HepG2 (cell line): ENCODE measurements around the gene RNF123. TPM values are rescaled to one million over a fixed set of nuclear protein-coding genes. Genes with fewer than 3 reads are reported as not detected.

Experiments used
- AFF4 ChIP-seq: sonication (generic); formaldehyde crosslinking; IDR thresholded peaks from 2 replicates; pipeline ENCODE4 v1.4.0; 2020; ENCODE audit warnings: missing genetic modification reagents
- AHR ChIP-seq: IDR thresholded peaks from 2 replicates; pipeline ENCODE4 v1.6.1; 2018; ENCODE audit warnings: missing genetic modification reagents, missing compliant biosample characterization
- ARID2 ChIP-seq: sonication (generic); formaldehyde crosslinking; IDR thresholded peaks from 2 replicates; pipeline ENCODE4 v1.8.1; 2022; ENCODE audit warnings: mild to moderate bottlenecking, missing genetic modification reagents, borderline replicate concordance
- EHMT2 ChIP-seq: fragments of 200-600 bp; sonication (generic); IDR thresholded peaks from 2 replicates; pipeline ENCODE4 v1.7.0; 2017; ENCODE audit warnings: antibody characterized with exemption, low read depth, low read length, borderline replicate concordance
- ERF ChIP-seq: IDR thresholded peaks from 2 replicates; pipeline ENCODE4 v1.6.1; 2018; ENCODE audit warnings: missing biosample characterization, missing genetic modification reagents
- GATAD1 ChIP-seq: IDR thresholded peaks from 2 replicates; pipeline ENCODE4 v1.6.1; 2016; ENCODE audit warnings: missing genetic modification reagents, missing compliant biosample characterization
- HBP1 ChIP-seq: IDR thresholded peaks from 2 replicates; pipeline ENCODE4 v1.6.1; 2016; ENCODE audit warnings: low read depth, control low read depth
- HNRNPL ChIP-seq: fragments of 200-400 bp; formaldehyde crosslinking; IDR thresholded peaks from 2 replicates; pipeline ENCODE4 v1.6.1; 2017; ENCODE audit warnings: mild to moderate bottlenecking, low read depth, low read length
- MAFG ChIP-seq: sonication (generic); formaldehyde crosslinking; IDR thresholded peaks from 2 replicates; pipeline ENCODE4 v1.5.1; 2020; ENCODE audit warnings: mild to moderate bottlenecking, missing genetic modification reagents
- MEF2D ChIP-seq: sonication (generic); formaldehyde crosslinking; IDR thresholded peaks from 2 replicates; pipeline ENCODE4 v1.5.1; 2020; ENCODE audit warnings: mild to moderate bottlenecking, missing genetic modification reagents
- MTF1 ChIP-seq: sonication (generic); formaldehyde crosslinking; IDR thresholded peaks from 2 replicates; pipeline ENCODE4 v1.5.0; 2020; ENCODE audit warnings: missing genetic modification reagents
- MXD1 ChIP-seq: sonication (generic); formaldehyde crosslinking; IDR thresholded peaks from 2 replicates; pipeline ENCODE4 v1.4.0; 2020; ENCODE audit warnings: mild to moderate bottlenecking, missing genetic modification reagents
- PHF5A ChIP-seq: IDR thresholded peaks from one replicate; pipeline ENCODE4 v1.6.1; 2018; ENCODE audit warnings: low read depth, missing genetic modification reagents; ENCODE audit not compliant: unreplicated experiment
- REST ChIP-seq, 2 experiments: IDR thresholded peaks; 2 replicates each; pipeline ENCODE4 v1.6.1; 2011 to 2012; ENCODE audit warnings: low read length in 2 of 2, borderline replicate concordance in 1 of 2, low read depth in 1 of 2, mild to moderate bottlenecking in 1 of 2, moderate library complexity in 1 of 2
- SP1 ChIP-seq, 2 experiments: fragments of 450-650 bp in 1 of 2; sonication (generic) in 1 of 2; formaldehyde crosslinking in 1 of 2; IDR thresholded peaks; 2 replicates each; pipeline versions ENCODE4 v1.4.0 to v1.6.1; 2016 to 2020; ENCODE audit warnings: missing genetic modification reagents in 1 of 2
- ZNF101 ChIP-seq: sonication (generic); formaldehyde crosslinking; IDR thresholded peaks from 2 replicates; pipeline ENCODE4 v1.4.0; 2020; ENCODE audit warnings: mild to moderate bottlenecking, low read depth, missing genetic modification reagents, borderline replicate concordance
- ZNF205 ChIP-seq: IDR thresholded peaks from 2 replicates; pipeline ENCODE4 v1.6.1; 2018; ENCODE audit warnings: missing biosample characterization, missing genetic modification reagents
- ZNF263 ChIP-seq: sonication (generic); formaldehyde crosslinking; IDR thresholded peaks from 2 replicates; pipeline ENCODE4 v1.4.0; 2020; ENCODE audit warnings: missing genetic modification reagents
- ZNF547 ChIP-seq: sonication (generic); formaldehyde crosslinking; IDR thresholded peaks from 2 replicates; pipeline ENCODE4 v1.5.1; 2020; ENCODE audit warnings: mild to moderate bottlenecking, missing genetic modification reagents
- ZNF576 ChIP-seq: sonication (generic); formaldehyde crosslinking; IDR thresholded peaks from 2 replicates; pipeline ENCODE4 v1.4.0; 2020; ENCODE audit warnings: mild to moderate bottlenecking, missing genetic modification reagents
- ZNF703 ChIP-seq: sonication (generic); formaldehyde crosslinking; IDR thresholded peaks from 2 replicates; pipeline ENCODE4 v1.5.1; 2020; ENCODE audit warnings: missing genetic modification reagents, mild to moderate bottlenecking, moderate library complexity, borderline replicate concordance
- ZNF780A ChIP-seq: sonication (generic); formaldehyde crosslinking; IDR thresholded peaks from 2 replicates; pipeline ENCODE4 v1.8.0; 2022; ENCODE audit warnings: mild to moderate bottlenecking, missing genetic modification reagents, moderate library complexity
- polyA plus RNA-seq, 8 experiments: library from polyadenylated mRNA; depleted of rRNA in 3 of 8; stranded (reverse) in 7 of 8; unstranded in 1 of 8; fragments of >200 nt; fragmentation: Illumina TruSeq in 4 of 8; extraction: Trizol in 4 of 8; gene quantifications; 2 replicates each; pipeline versions ENCODE4 v1.2.1 to v1.2.3, GENCODE V29; 2011 to 2016; ENCODE audit warnings: low read depth in 4 of 8, missing spikeins in 1 of 8, mixed read lengths in 1 of 8; ENCODE audit not compliant: insufficient read depth in 1 of 8
- total RNA-seq, 5 experiments: library from RNA; depleted of rRNA; stranded (reverse); fragments of >200 nt; fragmentation: Illumina TruSeq; extraction: Trizol; gene quantifications; 2 replicates each; pipeline ENCODE4 v1.2.3, GENCODE V29; 2016; ENCODE audit warnings: low read depth in 1 of 5

Gene RNF123
- total and polyA plus RNA-seq, 2 of the 13 experiments (the other 11 are each of a cell fraction or from before 2014, with no cell fraction given) = 29.9 to 82.2 TPM

- TF ChIP-seq MEF2D (peak; percentile 41; the same call in 1 of the 2 replicates), EHMT2 (no peak), AHR (no peak), ERF (CRISPR knock-in tag) (peak; percentile 86), ZNF547 (CRISPR knock-in tag) (no peak), MTF1 (CRISPR knock-in tag) (no peak), ZNF205 (CRISPR knock-in tag) (peak; percentile 58; the same call in 1 of the 2 replicates), ZNF780A (CRISPR knock-in tag) (no peak), MAFG (CRISPR knock-in tag) (no peak), GATAD1 (CRISPR knock-in tag) (peak; percentile 74), PHF5A (CRISPR knock-in tag) (peak; percentile 82), HBP1 (0 out of 2 replicates have a peak, but pooled peaks have one; percentile 41), SP1 (IDR thresholded peaks at IDR 0.05) (no peak), SP1 (CRISPR knock-in tag; IDR thresholded peaks at IDR 0.05) (no peak), ZNF263 (CRISPR knock-in tag) (peak; percentile 99), HNRNPL (no peak), ARID2 (CRISPR knock-in tag) (no peak), REST (IDR thresholded peaks at IDR 0.05; ENCODE audit: borderline replicate concordance in 1 of 2, low read depth in 1 of 2, low read length in 2 of 2) (no peak), ZNF576 (CRISPR knock-in tag) (no peak), MXD1 (CRISPR knock-in tag) (no peak), ZNF101 (CRISPR knock-in tag) (no peak), ZNF703 (no peak), AFF4 (CRISPR knock-in tag) (no peak)
Measured at GRCh38 chr3:49668414-49668797, 21.0 kb upstream of the RNF123 start (continued).
